Gastroesophageal sphincter (tissue), 4 donors: ENCODE results near the gene DCUN1D3. TPM values are rescaled to one million over a fixed set of nuclear protein-coding genes. Genes with fewer than 3 reads are reported as not detected.

Experiments
- ATAC-seq: fragments of 150-250 bp; one replicate; pipeline ENCODE4 v1.9.1; 2016; ENCODE audit warnings: mild to moderate bottlenecking, moderate library complexity
- H3K27ac ChIP-seq, 4 donors: fragments of 200-600 bp; sonication (generic) in 3 of 4; 1 replicate in 3 of 4; 2 replicates in 1 of 4; pipeline ENCODE4 v1.5.1; 2016 to 2019
- H3K27me3 ChIP-seq: fragments of 200-600 bp; sonication (generic); one replicate; pipeline ENCODE4 v1.5.1; 2019
- H3K36me3 ChIP-seq, 2 donors: fragments of 200-600 bp; sonication (generic); one replicate each; pipeline ENCODE4 v1.5.1; 2019; ENCODE audit warnings: control low read depth in 1 of 2
- H3K4me1 ChIP-seq, 3 donors: fragments of 200-600 bp; sonication (generic); 1 replicate in 2 of 3; 2 replicates in 1 of 3; pipeline ENCODE4 v1.5.1; 2016 to 2019; ENCODE audit warnings: control low read depth in 2 of 3
- H3K4me3 ChIP-seq, 2 donors: fragments of 200-600 bp; sonication (generic); one replicate each; pipeline ENCODE4 v1.5.1; 2019; ENCODE audit warnings: mild to moderate bottlenecking in 1 of 2, moderate library complexity in 1 of 2
- H3K9me3 ChIP-seq, 3 donors: fragments of 200-600 bp; sonication (generic); one replicate each; pipeline ENCODE4 v1.5.1; 2017 to 2019; ENCODE audit warnings: control low read depth in 2 of 3
- CTCF ChIP-seq, 4 experiments: fragments of 200-600 bp in 2 of 4; fragments of 450-650 bp in 2 of 4; sonication (generic) in 1 of 4; IDR thresholded peaks; one replicate each; pipeline ENCODE4 v1.5.1; 2017 to 2019; ENCODE audit warnings: antibody characterized with exemption in 4 of 4, mild to moderate bottlenecking in 2 of 4, moderate library complexity in 2 of 4
- EP300 ChIP-seq: sonication (generic); formaldehyde crosslinking; IDR thresholded peaks from one replicate; pipeline ENCODE4 v1.6.1; 2017; ENCODE audit warnings: antibody characterized with exemption, mild to moderate bottlenecking
- POLR2A ChIP-seq, 2 donors: fragments of 450-650 bp; IDR thresholded peaks; one replicate each; pipeline ENCODE4 v1.6.1; 2017; ENCODE audit warnings: antibody characterized with exemption in 2 of 2, mild to moderate bottlenecking in 2 of 2, moderate library complexity in 1 of 2
- POLR2AphosphoS5 ChIP-seq: sonication (generic); formaldehyde crosslinking; IDR thresholded peaks from one replicate; pipeline ENCODE4 v1.6.1; 2017; ENCODE audit warnings: antibody characterized with exemption
- WGBS, 2 donors: methylation state at CpG; one replicate each; pipeline ENCODE4 v1.1.5; 2018; ENCODE audit warnings: low coverage in 1 of 2; 5-methylcytosine and 5-hydroxymethylcytosine counted together
- total RNA-seq, 4 donors: library from RNA; depleted of rRNA; stranded (reverse); fragments of >200 nt; gene quantifications; one replicate each; pipeline ENCODE4 v1.1.0, GENCODE V29; 2016

DCUN1D3 gene
- total RNA-seq, 4 donors from 2014 or later, result 28.6 to 35.7 (median 33.5) TPM

GRCh38 chr16:20833086-20833485, 67.1 kb downstream of the DCUN1D3 start:
- no peak for ATAC-seq
- Histone ChIP-seq H3K36me3 (peaks cover 0 to 33% of the 10 kb centered on the region in 2 donors), H3K4me3 (no peak overlapping the region), H3K27me3 (no peaks in the 10 kb centered on the region), H3K4me1 (no peaks in the 10 kb centered on the region), H3K27ac (no peak overlapping the region), H3K9me3 (peaks cover 0 to 10% (median 0%) of the 10 kb centered on the region in 3 donors)
- 62 to 77% methylated on average over 2 of the region's 2 CpGs for WGBS, 2 donors
- TF ChIP-seq EP300 (no peak), CTCF (IDR thresholded peaks at IDR 0.05) (no peak), POLR2A (IDR thresholded peaks at IDR 0.05) (no peak), POLR2AphosphoS5 (no peak)

- Histone ChIP-seq H3K27ac (no peak overlapping the region), H3K4me3 (no peak overlapping the region), H3K36me3 (peaks cover 0 to 23% of the 10 kb centered on the region in 2 donors), H3K27me3 (no peaks in the 10 kb centered on the region), H3K4me1 (no peaks in the 10 kb centered on the region), H3K9me3 (no peaks in the 10 kb centered on the region)
- TF ChIP-seq POLR2AphosphoS5 (no peak), CTCF (IDR thresholded peaks at IDR 0.05) (no peak), POLR2A (IDR thresholded peaks at IDR 0.05) (no peak), EP300 (no peak)
- 67% methylated on average over 1 of the region's 1 CpG; no CpG with 5 or more reads in 1 of the 2 donors for WGBS, 2 donors
- ATAC-seq, result no peak
Measured at GRCh38 chr16:20830372-20830771, 69.8 kb downstream of the DCUN1D3 start.

GRCh38 chr16:20829536-20829935, 70.6 kb downstream of the DCUN1D3 start:
- WGBS, 2 donors, result 93 to 94% methylated on average over 1 of the region's 1 CpG
- H3K4me1 ChIP-seq, result no peaks in the 10 kb centered on the region
- H3K9me3 ChIP-seq, result no peaks in the 10 kb centered on the region
- peaks cover 0 to 19% of the 10 kb centered on the region in 2 donors for H3K36me3 ChIP-seq
- H3K27me3 ChIP-seq, result no peaks in the 10 kb centered on the region
- ATAC-seq, result no peak
- TF ChIP-seq POLR2A (IDR thresholded peaks at IDR 0.05), result no peak
- TF ChIP-seq EP300, result no peak
- no peak for TF ChIP-seq POLR2AphosphoS5
- no peak for TF ChIP-seq CTCF (IDR thresholded peaks at IDR 0.05)
- H3K27ac ChIP-seq, result no peak overlapping the region
- no peak overlapping the region for H3K4me3 ChIP-seq

- TF ChIP-seq EP300 (no peak), POLR2AphosphoS5 (no peak), POLR2A (IDR thresholded peaks at IDR 0.05) (no peak), CTCF (IDR thresholded peaks at IDR 0.05) (no peak)
- no peak overlapping the region for H3K4me3 ChIP-seq
- no peaks in the 10 kb centered on the region for H3K9me3 ChIP-seq
- no peaks in the 10 kb centered on the region for H3K27me3 ChIP-seq
- peaks cover 0 to 17% of the 10 kb centered on the region in 2 donors for H3K36me3 ChIP-seq
- ATAC-seq, result no peak
- 65 to 79% methylated on average over 3 of the region's 3 CpGs for WGBS, 2 donors
- no peaks in the 10 kb centered on the region for H3K4me1 ChIP-seq
- H3K27ac ChIP-seq, result no peak overlapping the region
Measured at GRCh38 chr16:20826039-20826566, 74.1 kb downstream of the DCUN1D3 start.

GRCh38 chr16:20822521-20823325, 77.4 kb downstream of the DCUN1D3 start:
- Histone ChIP-seq H3K4me1 (no peaks in the 10 kb centered on the region), H3K36me3 (peaks cover 0 to 17% of the 10 kb centered on the region in 2 donors), H3K9me3 (no peaks in the 10 kb centered on the region), H3K27ac (no peak overlapping the region), H3K4me3 (no peak overlapping the region), H3K27me3 (no peaks in the 10 kb centered on the region)
- 69 to 72% methylated on average over 3 of the region's 3 CpGs for WGBS, 2 donors
- no peak for ATAC-seq
- TF ChIP-seq POLR2AphosphoS5, result no peak
- no peak for TF ChIP-seq POLR2A (IDR thresholded peaks at IDR 0.05)
- no peak for TF ChIP-seq CTCF (IDR thresholded peaks at IDR 0.05)
- no peak for TF ChIP-seq EP300
